Endothelial cell of umbilical vein (primary cell): ENCODE results near the gene B4GALT6.

Experiments used
- EZH2 ChIP-seq: IDR thresholded peaks from 2 replicates; pipeline ENCODE4 v1.6.1; 2012; ENCODE audit warnings: borderline replicate concordance, low read depth, mild to moderate bottlenecking, moderate library complexity, low read length, inconsistent platforms; ENCODE audit not compliant: severe bottlenecking
- TF ChIP-seq, protein P1 (sequence below), 2 donors: IDR thresholded peaks; 1 replicate in 1 of 2; 2 replicates in 1 of 2; pipeline ENCODE4 v1.5.1; 2011; ENCODE audit warnings: low read length in 2 of 2, mild to moderate bottlenecking in 2 of 2, moderate library complexity in 2 of 2, control low read depth in 1 of 2, inconsistent platforms in 1 of 2, low read depth in 1 of 2; ENCODE audit not compliant: insufficient read depth in 1 of 2; ENCODE audit errors: extremely low read depth in 1 of 2

GRCh38 chr18:31633392-31634330, 50.7 kb downstream of the B4GALT6 start:
- TF ChIP-seq, protein P1, sequence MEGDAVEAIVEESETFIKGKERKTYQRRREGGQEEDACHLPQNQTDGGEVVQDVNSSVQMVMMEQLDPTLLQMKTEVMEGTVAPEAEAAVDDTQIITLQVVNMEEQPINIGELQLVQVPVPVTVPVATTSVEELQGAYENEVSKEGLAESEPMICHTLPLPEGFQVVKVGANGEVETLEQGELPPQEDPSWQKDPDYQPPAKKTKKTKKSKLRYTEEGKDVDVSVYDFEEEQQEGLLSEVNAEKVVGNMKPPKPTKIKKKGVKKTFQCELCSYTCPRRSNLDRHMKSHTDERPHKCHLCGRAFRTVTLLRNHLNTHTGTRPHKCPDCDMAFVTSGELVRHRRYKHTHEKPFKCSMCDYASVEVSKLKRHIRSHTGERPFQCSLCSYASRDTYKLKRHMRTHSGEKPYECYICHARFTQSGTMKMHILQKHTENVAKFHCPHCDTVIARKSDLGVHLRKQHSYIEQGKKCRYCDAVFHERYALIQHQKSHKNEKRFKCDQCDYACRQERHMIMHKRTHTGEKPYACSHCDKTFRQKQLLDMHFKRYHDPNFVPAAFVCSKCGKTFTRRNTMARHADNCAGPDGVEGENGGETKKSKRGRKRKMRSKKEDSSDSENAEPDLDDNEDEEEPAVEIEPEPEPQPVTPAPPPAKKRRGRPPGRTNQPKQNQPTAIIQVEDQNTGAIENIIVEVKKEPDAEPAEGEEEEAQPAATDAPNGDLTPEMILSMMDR (IDR thresholded peaks at IDR 0.05; ENCODE audit: extremely low read depth in 1 of 2, insufficient read depth in 1 of 2, low read depth in 1 of 2, low read length in 2 of 2): no peak
- TF ChIP-seq EZH2: no peak
